Amniotic epithelial cell (primary cell): ENCODE data around the gene GFPT1.
"Not testable (repeated sequence)": the region's sequence is repeated elsewhere in the genome, so short reads cannot be mapped to it uniquely, and the experiment has no call there.

Source experiments
- DNase-seq: peaks from one replicate; pipeline ENCODE4 v3.0.0-alpha.2; 2010; ENCODE audit warnings: low read depth

The GFPT1 gene

GRCh38 chr2:69386789-69387734 lies at the start of gene GFPT1:
Gene GFPT1, minus strand, starts transcription at chr2:69387227. Its CDS starts 156 bp downstream, at chr2:69387071.
- peak; percentile 87 for DNase-seq

- DNase-seq = peak; percentile 5
Observed at GRCh38 chr2:69436596-69436937, 49.5 kb upstream of the GFPT1 start.

GRCh38 chr2:69434753-69435152 lies 47.7 kb upstream of the GFPT1 start:
- DNase-seq = no peak

- no peak for DNase-seq
Observed at GRCh38 chr2:69429491-69430183, 42.6 kb upstream of the GFPT1 start.

GRCh38 chr2:69428981-69429380 lies 42.0 kb upstream of the GFPT1 start:
- no peak for DNase-seq

- DNase-seq = no peak
Observed at GRCh38 chr2:69424419-69424818, 37.4 kb upstream of the GFPT1 start.

- peak; percentile 12 for DNase-seq
Observed at GRCh38 chr2:69422198-69422597, 35.2 kb upstream of the GFPT1 start.

- not testable (repeated sequence) for DNase-seq
Observed at GRCh38 chr2:69419111-69419510, 32.1 kb upstream of the GFPT1 start.

- no peak for DNase-seq
Observed at GRCh38 chr2:69416147-69416546, 29.1 kb upstream of the GFPT1 start.

GRCh38 chr2:69411120-69411519 lies 24.1 kb upstream of the GFPT1 start:
- no peak for DNase-seq

GRCh38 chr2:69405306-69405705 lies 18.3 kb upstream of the GFPT1 start:
- no peak for DNase-seq

GRCh38 chr2:69400121-69400520 lies 13.1 kb upstream of the GFPT1 start:
- no peak for DNase-seq

- no peak for DNase-seq
Observed at GRCh38 chr2:69397234-69397633, 10.2 kb upstream of the GFPT1 start.

GRCh38 chr2:69395866-69396265 lies 8.8 kb upstream of the GFPT1 start:
- DNase-seq = no peak

GRCh38 chr2:69393963-69394362 lies 6.9 kb upstream of the GFPT1 start:
- DNase-seq = no peak

GRCh38 chr2:69390471-69390870 lies 3.4 kb upstream of the GFPT1 start:
- no peak for DNase-seq

GRCh38 chr2:69390001-69390400 lies 3.0 kb upstream of the GFPT1 start:
- DNase-seq = peak; percentile 77

- no peak for DNase-seq
Observed at GRCh38 chr2:69389271-69389670, 2.2 kb upstream of the GFPT1 start.

GRCh38 chr2:69387770-69388481 lies 899 bp upstream of the GFPT1 start:
- no peak for DNase-seq

- no peak for DNase-seq
Observed at GRCh38 chr2:69386360-69386759, 667 bp downstream of the GFPT1 start.

GRCh38 chr2:69385443-69386151 lies 1.4 kb downstream of the GFPT1 start:
- DNase-seq = peak; percentile 22

GRCh38 chr2:69384618-69385081 lies 2.4 kb downstream of the GFPT1 start:
- peak; percentile 70 for DNase-seq
